Choroid plexus epithelial cell (primary cell): ENCODE data around the gene RAPGEF5.

ENCODE experiments used
- DNase-seq: peaks from one replicate; pipeline ENCODE4 v3.0.0-alpha.2; 2010; ENCODE audit warnings: low read depth
- H3K4me3 ChIP-seq: 2 replicates; pipeline ENCODE4 v1.5.1; 2011; ENCODE audit warnings: low read depth, mild to moderate bottlenecking, control low read depth, low read length, moderate library complexity
- CTCF ChIP-seq: conservative IDR thresholded peaks from 2 replicates; pipeline ENCODE4 v1.5.1; 2011; ENCODE audit warnings: low read depth, mild to moderate bottlenecking, control low read depth, inconsistent platforms, low read length, moderate library complexity

RAPGEF5 gene

GRCh38 chr7:22393913-22394729 is 37.2 kb upstream of the RAPGEF5 start:
- no peak for TF ChIP-seq CTCF
- H3K4me3 ChIP-seq: no peak overlapping the region
- no peak for DNase-seq

GRCh38 chr7:22390516-22390915 is 33.6 kb upstream of the RAPGEF5 start:
- DNase-seq: no peak
- TF ChIP-seq CTCF: no peak
- H3K4me3 ChIP-seq: no peak overlapping the region

GRCh38 chr7:22389892-22390291 is 32.9 kb upstream of the RAPGEF5 start:
- no peak for TF ChIP-seq CTCF
- DNase-seq: no peak
- no peak overlapping the region for H3K4me3 ChIP-seq

GRCh38 chr7:22387583-22387982 is 30.6 kb upstream of the RAPGEF5 start:
- no peak overlapping the region for H3K4me3 ChIP-seq
- peak; percentile 77 for DNase-seq
- no peak for TF ChIP-seq CTCF

GRCh38 chr7:22386865-22387264 is 29.9 kb upstream of the RAPGEF5 start:
- TF ChIP-seq CTCF: no peak
- DNase-seq: no peak
- no peak overlapping the region for H3K4me3 ChIP-seq

- no peak for TF ChIP-seq CTCF
- no peak for DNase-seq
Measured at GRCh38 chr7:22386206-22386858, 29.4 kb upstream of the RAPGEF5 start.

More at GRCh38 chr7:22386206-22386858, 29.4 kb upstream of the RAPGEF5 start:
- no peak overlapping the region for H3K4me3 ChIP-seq
